Right lung (tissue), 5 donors: ENCODE measurements around the gene FUBP3. TPM values are rescaled to one million over a fixed set of nuclear protein-coding genes. Genes with fewer than 3 reads are reported as not detected.
"Not testable (repeated sequence)": the region's sequence is repeated elsewhere in the genome, so short reads cannot be mapped to it uniquely, and the experiment has no call there.

ENCODE experiments used
- DNase-seq, 2 donors: peaks; one replicate each; pipeline ENCODE4 v3.0.0-alpha.2; 2013
- polyA plus RNA-seq, 5 donors: library from polyadenylated mRNA; unstranded; fragments of 120-200 nt; gene quantifications; one replicate each; pipeline versions ENCODE4 v1.2.1 to v1.2.3, GENCODE V29; 2013; ENCODE audit warnings: inconsistent platforms in 1 of 5, low replicate concordance in 1 of 5; ENCODE audit not compliant: insufficient read length in 5 of 5, insufficient read depth in 1 of 5

The FUBP3 gene
- polyA plus RNA-seq, 5 donors: 53.7 to 62.0 (median 60.3) TPM

GRCh38 chr9:130680836-130681768 lies 101.7 kb downstream of the FUBP3 start:
- peak in 1 of 2 donors; percentile 44 for DNase-seq

GRCh38 chr9:130681769-130682420 lies 102.5 kb downstream of the FUBP3 start:
- DNase-seq: no peak

- DNase-seq: no peak
These were observed 103.2 kb downstream of the FUBP3 start for GRCh38 chr9:130682421-130683121.

GRCh38 chr9:130685104-130685503 lies 105.7 kb downstream of the FUBP3 start:
- no peak for DNase-seq

GRCh38 chr9:130685945-130686344 lies 106.6 kb downstream of the FUBP3 start:
- DNase-seq: not testable (repeated sequence)

GRCh38 chr9:130687615-130688014 lies 108.2 kb downstream of the FUBP3 start:
- DNase-seq: no peak

Other genes with a start within 250 kb of the FUBP3 start
- gene ASS1, start 134.6 kb upstream of the FUBP3 start, polyA plus RNA-seq: 10 to 100 TPM; 12.2 to 33.2 (median 22.0) TPM
- gene PRDM12, start 85.0 kb downstream of the FUBP3 start, polyA plus RNA-seq: not detected
- 10 to 100 TPM; 42.1 to 53.7 (median 49.2) TPM for gene EXOSC2, start 114.2 kb downstream of the FUBP3 start, polyA plus RNA-seq